GM12875 (cell line): Measurements from ENCODE around the gene WAPL.

ENCODE experiments used
- H3K4me3 ChIP-seq: one replicate; pipeline ENCODE4 v1.5.1; 2011; ENCODE audit warnings: low read depth, low read length, control low read depth
- TF ChIP-seq, protein P1 (sequence below): IDR thresholded peaks from 2 replicates; pipeline ENCODE4 v1.5.1; 2011; ENCODE audit warnings: low read depth, mild to moderate bottlenecking, control low read depth, inconsistent platforms, low read length, moderate library complexity, borderline replicate concordance; ENCODE audit not compliant: insufficient read depth

Gene WAPL

DNA sequence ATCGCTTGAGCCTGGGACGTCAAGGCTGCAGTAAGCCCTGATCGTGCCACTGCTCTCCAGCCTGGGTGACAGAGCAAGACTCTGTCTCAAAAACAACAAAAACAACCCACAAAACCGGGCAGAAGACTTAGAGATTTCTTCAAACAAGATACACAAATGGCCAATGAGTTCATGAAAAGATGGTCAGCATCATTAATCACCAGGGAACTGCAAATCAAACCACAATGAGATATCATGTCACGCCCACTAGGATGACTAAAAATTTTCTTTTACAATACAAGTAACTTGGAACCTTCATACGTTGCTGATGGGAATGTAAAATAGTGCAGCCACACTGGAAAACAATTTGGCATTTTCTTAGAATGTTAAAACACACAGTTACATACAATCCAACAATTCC is 77.7 kb downstream of the WAPL start:
- no peak overlapping the region for H3K4me3 ChIP-seq
- TF ChIP-seq, protein P1, sequence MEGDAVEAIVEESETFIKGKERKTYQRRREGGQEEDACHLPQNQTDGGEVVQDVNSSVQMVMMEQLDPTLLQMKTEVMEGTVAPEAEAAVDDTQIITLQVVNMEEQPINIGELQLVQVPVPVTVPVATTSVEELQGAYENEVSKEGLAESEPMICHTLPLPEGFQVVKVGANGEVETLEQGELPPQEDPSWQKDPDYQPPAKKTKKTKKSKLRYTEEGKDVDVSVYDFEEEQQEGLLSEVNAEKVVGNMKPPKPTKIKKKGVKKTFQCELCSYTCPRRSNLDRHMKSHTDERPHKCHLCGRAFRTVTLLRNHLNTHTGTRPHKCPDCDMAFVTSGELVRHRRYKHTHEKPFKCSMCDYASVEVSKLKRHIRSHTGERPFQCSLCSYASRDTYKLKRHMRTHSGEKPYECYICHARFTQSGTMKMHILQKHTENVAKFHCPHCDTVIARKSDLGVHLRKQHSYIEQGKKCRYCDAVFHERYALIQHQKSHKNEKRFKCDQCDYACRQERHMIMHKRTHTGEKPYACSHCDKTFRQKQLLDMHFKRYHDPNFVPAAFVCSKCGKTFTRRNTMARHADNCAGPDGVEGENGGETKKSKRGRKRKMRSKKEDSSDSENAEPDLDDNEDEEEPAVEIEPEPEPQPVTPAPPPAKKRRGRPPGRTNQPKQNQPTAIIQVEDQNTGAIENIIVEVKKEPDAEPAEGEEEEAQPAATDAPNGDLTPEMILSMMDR = no peak

DNA sequence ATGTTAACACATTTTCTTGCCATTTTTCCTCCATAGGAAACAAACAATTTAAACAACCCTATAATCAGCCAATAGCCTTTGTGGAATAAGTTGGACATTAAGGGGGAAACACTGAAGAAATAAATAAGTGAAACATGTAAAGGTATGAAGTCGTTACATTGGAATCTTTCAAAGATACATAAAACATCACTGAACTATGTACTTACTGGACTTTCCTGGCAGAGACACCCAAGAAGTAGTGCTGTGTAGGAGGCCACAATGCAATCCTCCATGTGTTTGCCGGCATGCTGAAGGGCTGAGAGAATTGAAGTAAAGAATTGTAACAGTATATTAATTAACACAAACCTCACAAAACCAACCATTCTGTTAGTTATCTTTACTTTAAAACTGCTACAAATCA is 78.5 kb downstream of the WAPL start:
- TF ChIP-seq, protein P1 = no peak
- H3K4me3 ChIP-seq = no peak overlapping the region

GRCh38 chr10:86440874-86441843 is 80.4 kb downstream of the WAPL start:
- TF ChIP-seq, protein P1 = no peak
- no peak overlapping the region for H3K4me3 ChIP-seq

- TF ChIP-seq, protein P1 = no peak
These were observed 82.0 kb downstream of the WAPL start for GRCh38 chr10:86439544-86439943.

DNA sequence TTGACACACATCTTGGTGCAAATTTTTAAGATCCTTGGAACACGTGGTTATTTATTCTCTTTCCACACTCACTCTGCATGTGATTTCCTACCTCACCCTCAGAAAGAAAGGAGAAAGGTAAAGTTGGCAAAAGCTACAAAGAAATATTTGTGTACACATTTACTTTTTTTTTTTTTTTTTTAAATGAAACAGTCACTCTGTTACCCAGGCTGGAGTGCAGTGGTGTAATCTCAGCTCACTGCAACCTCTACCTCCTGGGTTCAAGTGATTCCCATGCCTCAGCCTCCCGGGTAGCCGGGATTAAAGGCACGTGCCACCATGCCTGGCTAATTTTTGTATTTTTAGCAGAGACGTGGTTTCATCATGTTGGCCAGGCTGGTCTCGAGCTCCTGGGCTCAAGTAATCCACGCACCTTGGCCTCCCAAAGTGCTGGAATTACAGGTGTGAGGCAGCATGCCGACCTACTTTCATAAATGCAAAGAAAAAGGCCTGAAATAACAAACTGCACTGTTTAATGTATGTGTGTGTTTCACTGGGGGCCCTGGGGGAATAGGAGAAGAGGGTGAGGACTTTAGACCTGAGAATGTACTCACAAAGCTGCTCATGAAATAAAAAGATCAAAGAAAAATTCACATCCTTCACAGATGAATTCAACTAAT is 83.4 kb downstream of the WAPL start:
- H3K4me3 ChIP-seq = no peak overlapping the region
- TF ChIP-seq, protein P1 = no peak

More at GRCh38 chr10:86439544-86439943, 82.0 kb downstream of the WAPL start:
- H3K4me3 ChIP-seq = no peak overlapping the region

GRCh38 chr10:86437447-86437846 is 84.1 kb downstream of the WAPL start:
- H3K4me3 ChIP-seq = no peak overlapping the region
- TF ChIP-seq, protein P1 = no peak

- TF ChIP-seq, protein P1 = no peak
- no peak overlapping the region for H3K4me3 ChIP-seq
These were observed 84.6 kb downstream of the WAPL start for GRCh38 chr10:86436963-86437362.
